Suprapubic skin (tissue), 3 donors: ENCODE data around the gene BBOF1.

Source experiments
- CTCF ChIP-seq, 2 donors: fragments of 200-600 bp in 1 of 2; fragments of 450-650 bp in 1 of 2; sonication (generic) in 1 of 2; IDR thresholded peaks; one replicate each; pipeline ENCODE4 v1.5.1; 2016 to 2019; ENCODE audit warnings: antibody characterized with exemption in 2 of 2, mild to moderate bottlenecking in 1 of 2, moderate library complexity in 1 of 2
- POLR2A ChIP-seq, 2 donors: fragments of 450-650 bp; IDR thresholded peaks; one replicate each; pipeline ENCODE4 v1.6.1; 2017; ENCODE audit warnings: antibody characterized with exemption in 2 of 2, mild to moderate bottlenecking in 2 of 2, moderate library complexity in 2 of 2

- TF ChIP-seq CTCF (IDR thresholded peaks at IDR 0.05) (no peak), POLR2A (IDR thresholded peaks at IDR 0.05) (peak in 1 of 2 donors; percentile 73)
Observed at GRCh38 chr14:74084277-74085046, 65.3 kb downstream of the BBOF1 start, which contains the start of the genes ALDH6A1 and LIN52.
